OCI-LY1 (cell line): ENCODE measurements around the gene CAPN11.

Experiments used
- H2AFZ ChIP-seq: fragments of 200-600 bp; sonication (generic), shearing (Covaris generic); 2 replicates; pipeline ENCODE4 v1.6.0; 2014; ENCODE audit warnings: antibody characterized with exemption, mild to moderate bottlenecking, low read length
- H3F3A ChIP-seq: fragments of 200-600 bp; sonication (generic), shearing (Covaris generic); 2 replicates; pipeline ENCODE4 v1.6.0; 2014; ENCODE audit warnings: mild to moderate bottlenecking, antibody characterized with exemption, low read length, moderate library complexity; ENCODE audit not compliant: insufficient read depth
- H3K27ac ChIP-seq: fragments of 200-600 bp; sonication (generic); 2 replicates; pipeline ENCODE4 v1.5.1; 2014; ENCODE audit warnings: low read length, mixed run types, mild to moderate bottlenecking, low read depth; ENCODE audit not compliant: poor library complexity, severe bottlenecking
- H3K27me3 ChIP-seq: fragments of 200-600 bp; sonication (generic); 2 replicates; pipeline ENCODE4 v1.6.0; 2014; ENCODE audit warnings: antibody characterized with exemption, mild to moderate bottlenecking, low read length, moderate library complexity; ENCODE audit not compliant: insufficient read depth
- H3K36me3 ChIP-seq: fragments of 200-600 bp; sonication (generic); 2 replicates; pipeline ENCODE4 v1.6.1; 2014; ENCODE audit warnings: mild to moderate bottlenecking, antibody characterized with exemption, low read length, moderate library complexity, mixed read lengths; ENCODE audit not compliant: insufficient read depth
- H3K4me1 ChIP-seq: fragments of 200-600 bp; sonication (generic); 2 replicates; pipeline ENCODE4 v1.5.1; 2014; ENCODE audit warnings: mild to moderate bottlenecking, low read length, moderate library complexity; ENCODE audit not compliant: insufficient read depth, severe bottlenecking
- H3K4me2 ChIP-seq: fragments of 200-600 bp; sonication (generic), shearing (Covaris generic); 2 replicates; pipeline ENCODE4 v1.6.1; 2014; ENCODE audit warnings: low read length
- H3K4me3 ChIP-seq: fragments of 200-600 bp; sonication (generic); 2 replicates; pipeline ENCODE4 v1.5.1; 2014; ENCODE audit warnings: low read length, low read depth, mild to moderate bottlenecking, mixed read lengths; ENCODE audit not compliant: poor library complexity, severe bottlenecking
- H3K79me2 ChIP-seq: fragments of 200-600 bp; shearing (Covaris generic); 2 replicates; pipeline ENCODE4 v1.6.1; 2016; ENCODE audit warnings: mixed run types, low read length, mixed read lengths; ENCODE audit not compliant: insufficient read depth
- H3K9ac ChIP-seq: fragments of 200-600 bp; sonication (generic), shearing (Covaris generic); 2 replicates; pipeline ENCODE4 v1.6.1; 2014; ENCODE audit warnings: mild to moderate bottlenecking, low read length, mixed read lengths
- H3K9me2 ChIP-seq: fragments of 200-600 bp; sonication (generic), shearing (Covaris generic); 2 replicates; pipeline ENCODE4 v1.6.1; 2014; ENCODE audit warnings: low read depth, mild to moderate bottlenecking, low read length, mixed read lengths
- H3K9me3 ChIP-seq: fragments of 200-600 bp; shearing (Covaris generic); 2 replicates; pipeline ENCODE4 v1.6.1; 2014; ENCODE audit warnings: low read length, mixed read lengths
- H4K20me1 ChIP-seq: fragments of 200-600 bp; sonication (generic), shearing (Covaris generic); 2 replicates; pipeline ENCODE4 v1.6.0; 2016; ENCODE audit warnings: mild to moderate bottlenecking, low read length; ENCODE audit not compliant: insufficient read depth
- EZH2 ChIP-seq: fragments of 200-600 bp; sonication (generic), shearing (Covaris generic); IDR thresholded peaks from 2 replicates; pipeline ENCODE4 v1.8.0; 2017; ENCODE audit warnings: borderline replicate concordance, mixed run types, mild to moderate bottlenecking, antibody characterized with exemption, low read length, moderate library complexity, mixed read lengths
- TF ChIP-seq, protein P1 (sequence below): fragments of 200-600 bp; sonication (generic), shearing (Covaris generic); IDR thresholded peaks from 2 replicates; pipeline ENCODE4 v1.5.1; 2017; ENCODE audit warnings: mild to moderate bottlenecking, antibody characterized with exemption, low read length, moderate library complexity, mixed read lengths

The CAPN11 gene

DNA sequence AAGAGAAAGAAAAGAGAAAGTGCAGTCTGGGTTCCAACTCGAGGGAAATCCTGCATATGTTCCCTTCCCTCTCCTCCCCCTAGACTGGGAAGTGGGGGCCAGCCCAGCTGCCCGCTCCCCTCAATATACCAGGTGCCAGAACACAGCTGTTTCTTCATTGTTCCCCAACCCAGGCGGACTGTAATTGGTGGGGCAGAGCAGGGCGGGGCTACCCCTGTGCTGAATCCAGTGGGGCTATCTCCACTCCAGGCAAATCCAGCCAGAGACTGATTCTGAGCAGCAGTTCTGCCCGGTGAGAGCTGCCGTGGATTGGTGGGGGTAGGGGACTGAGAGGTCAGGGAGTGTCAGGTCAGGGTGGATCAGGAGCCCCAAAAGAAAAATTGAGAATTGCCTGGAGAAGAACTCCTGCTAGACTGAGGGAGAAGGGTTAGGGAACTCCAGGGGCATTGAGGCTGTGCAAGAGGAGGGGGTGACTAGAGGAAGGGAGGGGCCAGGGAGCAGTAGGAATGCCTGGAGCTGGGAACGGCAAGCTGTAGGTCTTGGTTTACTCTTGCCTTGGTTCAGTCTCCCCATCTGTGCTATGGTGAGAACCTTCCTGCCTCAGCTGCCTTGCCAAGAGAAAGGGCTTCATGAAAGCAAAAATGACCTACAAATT is 58.2 kb downstream of the CAPN11 start, which contains the start of gene MYMX:
Gene MYMX (plus strand): TSS at position 250 of the 655 bp plus-strand sequence. CDS start 546 bp downstream, outside the sequence.
- no peak within 1 kb of the TSS for H3K4me2 ChIP-seq
- H3K9me3 ChIP-seq: no peaks in the 10 kb centered on the region
- no peak within 1 kb of the TSS for H2AFZ ChIP-seq
- no peaks in the 10 kb centered on the region for H3K36me3 ChIP-seq
- no peaks in the 10 kb centered on the region for H4K20me1 ChIP-seq
- H3K9me2 ChIP-seq: no peaks in the 10 kb centered on the region
- no peak within 1 kb of the TSS for H3K9ac ChIP-seq
- no peaks in the 10 kb centered on the region; the same call in 1 of the 2 replicates for H3K27me3 ChIP-seq
- no peaks in the 10 kb centered on the region for H3K79me2 ChIP-seq
- peaks cover 10% of the 10 kb centered on the region for H3F3A ChIP-seq
- peaks cover 25% of the 10 kb centered on the region for H3K4me1 ChIP-seq
- TF ChIP-seq, protein P1, sequence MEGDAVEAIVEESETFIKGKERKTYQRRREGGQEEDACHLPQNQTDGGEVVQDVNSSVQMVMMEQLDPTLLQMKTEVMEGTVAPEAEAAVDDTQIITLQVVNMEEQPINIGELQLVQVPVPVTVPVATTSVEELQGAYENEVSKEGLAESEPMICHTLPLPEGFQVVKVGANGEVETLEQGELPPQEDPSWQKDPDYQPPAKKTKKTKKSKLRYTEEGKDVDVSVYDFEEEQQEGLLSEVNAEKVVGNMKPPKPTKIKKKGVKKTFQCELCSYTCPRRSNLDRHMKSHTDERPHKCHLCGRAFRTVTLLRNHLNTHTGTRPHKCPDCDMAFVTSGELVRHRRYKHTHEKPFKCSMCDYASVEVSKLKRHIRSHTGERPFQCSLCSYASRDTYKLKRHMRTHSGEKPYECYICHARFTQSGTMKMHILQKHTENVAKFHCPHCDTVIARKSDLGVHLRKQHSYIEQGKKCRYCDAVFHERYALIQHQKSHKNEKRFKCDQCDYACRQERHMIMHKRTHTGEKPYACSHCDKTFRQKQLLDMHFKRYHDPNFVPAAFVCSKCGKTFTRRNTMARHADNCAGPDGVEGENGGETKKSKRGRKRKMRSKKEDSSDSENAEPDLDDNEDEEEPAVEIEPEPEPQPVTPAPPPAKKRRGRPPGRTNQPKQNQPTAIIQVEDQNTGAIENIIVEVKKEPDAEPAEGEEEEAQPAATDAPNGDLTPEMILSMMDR: no peak
- TF ChIP-seq EZH2: no peak
- H3K4me3 ChIP-seq: no peak within 1 kb of the TSS
- H3K27ac ChIP-seq: no peak within 1 kb of the TSS

- H3K9me2 ChIP-seq: no peaks in the 10 kb centered on the region
- H3K27me3 ChIP-seq: no peaks in the 10 kb centered on the region
- H3K79me2 ChIP-seq: no peaks in the 10 kb centered on the region
- no peaks in the 10 kb centered on the region for H3K36me3 ChIP-seq
- no peak overlapping the region for H2AFZ ChIP-seq
- H3F3A ChIP-seq: peaks cover 10% of the 10 kb centered on the region
- peaks cover 29% of the 10 kb centered on the region for H3K4me1 ChIP-seq
- no peak overlapping the region for H3K4me2 ChIP-seq
- no peak overlapping the region for H3K9ac ChIP-seq
- TF ChIP-seq, protein P1: no peak
- no peak for TF ChIP-seq EZH2
- H3K27ac ChIP-seq: no peak overlapping the region
- no peak overlapping the region for H3K4me3 ChIP-seq
- no peaks in the 10 kb centered on the region for H3K9me3 ChIP-seq
- H4K20me1 ChIP-seq: no peaks in the 10 kb centered on the region
These were observed 58.9 kb downstream of the CAPN11 start for GRCh38 chr6:44217332-44218143.

DNA sequence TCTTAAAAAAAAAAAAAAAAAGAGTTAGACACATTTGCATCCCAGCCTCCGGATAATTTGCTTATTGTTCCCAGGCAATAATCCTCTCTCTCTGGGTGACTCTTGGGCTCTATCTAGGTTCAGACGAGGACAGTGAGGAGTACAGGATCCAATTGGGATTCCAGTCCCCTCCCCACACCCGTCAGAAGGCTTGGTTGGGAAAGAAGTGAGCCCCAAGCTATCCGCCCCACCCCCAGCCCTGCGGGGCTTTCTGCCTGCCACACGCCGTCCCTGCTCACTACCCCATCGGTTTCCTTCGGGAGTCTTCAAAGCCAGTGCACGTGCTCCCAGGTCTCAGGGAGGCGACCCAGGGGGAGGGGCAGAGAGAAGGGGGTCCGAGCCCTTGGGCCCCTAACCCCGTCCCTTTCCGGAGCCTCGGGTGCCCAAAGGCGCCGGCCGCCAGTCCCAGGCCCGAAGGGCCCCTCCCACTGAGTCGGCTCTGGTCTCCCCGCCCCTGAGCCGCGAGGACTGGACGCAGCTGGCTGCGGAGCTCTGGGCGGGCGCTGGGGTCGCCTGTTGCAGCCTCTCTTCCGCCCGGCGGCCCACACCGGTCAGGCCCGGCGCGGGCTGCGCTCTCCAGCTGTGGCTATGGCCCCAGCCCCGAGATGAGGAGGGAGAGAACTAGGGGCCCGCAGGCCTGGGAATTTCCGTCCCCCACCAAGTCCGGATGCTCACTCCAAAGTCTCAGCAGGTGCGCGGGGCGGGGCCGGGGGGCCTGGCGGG is 60.6 kb downstream of the CAPN11 start:
- no peaks in the 10 kb centered on the region for H3K9me3 ChIP-seq
- peaks cover 38% of the 10 kb centered on the region for H3K4me1 ChIP-seq
- H3K9ac ChIP-seq: peak overlapping the region; percentile 54
- H3K4me3 ChIP-seq: peak overlapping the region; percentile 59
- no peaks in the 10 kb centered on the region for H3K9me2 ChIP-seq
- H3K27ac ChIP-seq: peak overlapping the region; percentile 52
- peak overlapping the region; percentile 71 for H3K4me2 ChIP-seq
- no peaks in the 10 kb centered on the region for H3K36me3 ChIP-seq
- no peak for TF ChIP-seq EZH2
- TF ChIP-seq, protein P1: no peak
- H3K79me2 ChIP-seq: no peaks in the 10 kb centered on the region
- no peaks in the 10 kb centered on the region for H4K20me1 ChIP-seq
- no peaks in the 10 kb centered on the region for H3K27me3 ChIP-seq
- no peak overlapping the region for H2AFZ ChIP-seq
- peaks cover 10% of the 10 kb centered on the region for H3F3A ChIP-seq
